GM12878 (cell line): ENCODE measurements around the gene ANKRD13D. TPM values are rescaled to one million over a fixed set of nuclear protein-coding genes. Genes with fewer than 3 reads are reported as not detected.

ENCODE experiments used
- BACH1 ChIP-seq: fragments of 450-650 bp; IDR thresholded peaks from 2 replicates; pipeline ENCODE4 v1.6.1; 2017; ENCODE audit warnings: mild to moderate bottlenecking, borderline replicate concordance
- BCL11A ChIP-seq: IDR thresholded peaks from 2 replicates; pipeline ENCODE4 v1.6.1; 2011; ENCODE audit warnings: low read depth, low read length
- BMI1 ChIP-seq: fragments of 450-650 bp; IDR thresholded peaks from 2 replicates; pipeline ENCODE4 v1.6.1; 2016; ENCODE audit warnings: mild to moderate bottlenecking, moderate library complexity, borderline replicate concordance
- CHD2 ChIP-seq: IDR thresholded peaks from 2 replicates; pipeline ENCODE4 v1.6.1; 2011; ENCODE audit warnings: low read depth, low read length, improper control_type of control experiment, borderline replicate concordance
- FOXM1 ChIP-seq: IDR thresholded peaks from 2 replicates; pipeline ENCODE4 v1.6.1; 2012; ENCODE audit warnings: low read depth, mild to moderate bottlenecking, inconsistent platforms, low read length, moderate library complexity
- HDAC6 ChIP-seq: fragments of 200-600 bp; sonication (generic); IDR thresholded peaks from one replicate; pipeline ENCODE4 v1.8.0; 2017; ENCODE audit warnings: antibody characterized with exemption; ENCODE audit not compliant: unreplicated experiment
- IKZF2 ChIP-seq, 2 experiments: fragments of 450-650 bp; IDR thresholded peaks; 2 replicates each; pipeline ENCODE4 v1.6.1; 2017; ENCODE audit warnings: mild to moderate bottlenecking in 2 of 2, moderate library complexity in 2 of 2
- MXI1 ChIP-seq: fragments of 150-350 bp; IDR thresholded peaks from 2 replicates; pipeline ENCODE4 v1.6.1; 2011; ENCODE audit warnings: low read depth, mild to moderate bottlenecking, inconsistent platforms, low read length, improper control_type of control experiment
- NFYA ChIP-seq: IDR thresholded peaks from 2 replicates; pipeline ENCODE4 v1.6.1; 2011; ENCODE audit warnings: low read depth, mild to moderate bottlenecking, low read length, improper control_type of control experiment, borderline replicate concordance
- PAX5 ChIP-seq: IDR thresholded peaks from 2 replicates; pipeline ENCODE4 v1.6.1; 2011; ENCODE audit warnings: low read depth, low read length, borderline replicate concordance
- POLR2AphosphoS2 ChIP-seq: IDR thresholded peaks from 2 replicates; pipeline ENCODE4 v1.6.1; 2011; ENCODE audit warnings: low read depth, mild to moderate bottlenecking, low read length, improper control_type of control experiment, moderate library complexity
- SRF ChIP-seq, 2 experiments: IDR thresholded peaks; 2 replicates each; pipeline ENCODE4 v1.6.1; 2011; ENCODE audit warnings: low read depth in 2 of 2, low read length in 2 of 2, mild to moderate bottlenecking in 1 of 2, moderate library complexity in 1 of 2
- STAT3 ChIP-seq: IDR thresholded peaks from 2 replicates; pipeline ENCODE4 v1.6.1; 2011; ENCODE audit warnings: low read depth, low read length, improper control_type of control experiment
- TCF12 ChIP-seq: IDR thresholded peaks from 2 replicates; pipeline ENCODE4 v1.6.1; 2011; ENCODE audit warnings: low read depth, mild to moderate bottlenecking, low read length
- ZSCAN29 ChIP-seq: fragments of 450-650 bp; IDR thresholded peaks from 2 replicates; pipeline ENCODE4 v1.6.1; 2017; ENCODE audit warnings: mild to moderate bottlenecking, moderate library complexity
- polyA plus RNA-seq, 11 experiments: library from polyadenylated mRNA; depleted of rRNA in 4 of 11; unstranded in 6 of 11; stranded (reverse) in 5 of 11; fragments of >200 nt; fragmentation: Nextera tagmentation in 4 of 11; fragmentation: Illumina TruSeq in 1 of 11; extraction: Ambion mirVana in 4 of 11; extraction: Trizol in 1 of 11; gene quantifications; 1 replicate in 1 of 11; 2 replicates in 10 of 11; pipeline versions ENCODE4 v1.2.1 to v1.2.3, GENCODE V29; 2011 to 2016; ENCODE audit warnings: inconsistent platforms in 2 of 11, missing spikeins in 2 of 11, low read depth in 1 of 11
- total RNA-seq, 4 experiments: library from RNA; depleted of rRNA in 3 of 4; stranded (reverse); fragments of >200 nt in 3 of 4; fragmentation: Illumina TruSeq in 1 of 4; extraction: Trizol in 1 of 4; gene quantifications; 2 replicates each; pipeline versions ENCODE4 v1.2.1 to v1.2.3, GENCODE V29; 2013 to 2021
- TF ChIP-seq, protein P1 (sequence below): IDR thresholded peaks from 2 replicates; pipeline ENCODE4 v1.6.1; 2012; ENCODE audit warnings: mild to moderate bottlenecking, low read depth, low read length
- TF ChIP-seq, protein P2 (sequence below): fragments of 450-650 bp; IDR thresholded peaks from 2 replicates; pipeline ENCODE4 v1.6.1; 2017; ENCODE audit warnings: mild to moderate bottlenecking, moderate library complexity
- TF ChIP-seq, protein P3 (sequence below): fragments of 450-650 bp; IDR thresholded peaks from 2 replicates; pipeline ENCODE4 v1.6.1; 2017; ENCODE audit warnings: mild to moderate bottlenecking, low read depth, inconsistent platforms; ENCODE audit not compliant: poor library complexity, severe bottlenecking

ANKRD13D gene
- total and polyA plus RNA-seq, 10 of the 15 experiments (the other 5 are each of a cell fraction or from before 2014, with no cell fraction given), result 2.0 to 56.2 (median 21.4) TPM

DNA sequence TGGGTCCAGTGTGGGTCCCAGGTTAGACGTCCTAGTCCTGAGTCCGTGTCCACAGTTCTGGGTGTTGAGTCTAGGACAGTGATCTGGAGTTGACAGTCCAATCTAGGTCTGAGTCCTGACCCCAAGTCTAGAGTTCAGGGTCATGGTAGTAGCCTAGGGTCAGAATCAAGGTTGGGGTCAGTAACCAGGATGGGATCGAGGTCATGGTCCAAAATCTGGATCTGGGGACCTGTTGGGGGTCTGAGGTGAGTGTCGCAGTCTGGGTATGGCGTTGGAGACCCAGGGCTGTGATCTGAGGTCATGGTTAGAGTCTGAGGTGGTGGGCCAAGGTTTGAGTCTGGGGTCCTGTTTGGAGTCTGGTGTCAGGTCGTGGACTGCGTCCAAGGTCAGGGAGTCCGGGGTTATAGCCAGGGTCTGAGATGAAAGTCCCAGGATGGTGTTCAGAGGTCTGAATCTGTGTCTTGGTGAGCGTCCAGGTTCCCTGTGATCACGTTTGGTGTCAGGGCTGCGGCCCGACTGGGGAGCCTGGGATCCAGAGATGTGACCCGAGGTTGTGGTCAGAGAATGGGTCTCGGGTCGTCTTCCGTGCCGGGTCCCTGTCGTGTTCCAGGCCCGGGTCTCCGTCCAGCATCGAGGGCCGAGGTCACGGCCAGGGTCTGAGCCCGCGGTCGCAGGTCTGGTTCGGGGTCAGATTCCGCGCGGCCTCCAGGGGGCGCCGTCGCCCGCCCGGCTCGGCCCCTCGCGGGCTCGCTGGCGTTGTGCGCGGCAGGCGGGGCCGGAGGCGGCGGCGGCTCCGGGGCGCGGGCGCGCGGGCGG, 23.3 kb upstream of the ANKRD13D start (continued):
- TF ChIP-seq, protein P1, sequence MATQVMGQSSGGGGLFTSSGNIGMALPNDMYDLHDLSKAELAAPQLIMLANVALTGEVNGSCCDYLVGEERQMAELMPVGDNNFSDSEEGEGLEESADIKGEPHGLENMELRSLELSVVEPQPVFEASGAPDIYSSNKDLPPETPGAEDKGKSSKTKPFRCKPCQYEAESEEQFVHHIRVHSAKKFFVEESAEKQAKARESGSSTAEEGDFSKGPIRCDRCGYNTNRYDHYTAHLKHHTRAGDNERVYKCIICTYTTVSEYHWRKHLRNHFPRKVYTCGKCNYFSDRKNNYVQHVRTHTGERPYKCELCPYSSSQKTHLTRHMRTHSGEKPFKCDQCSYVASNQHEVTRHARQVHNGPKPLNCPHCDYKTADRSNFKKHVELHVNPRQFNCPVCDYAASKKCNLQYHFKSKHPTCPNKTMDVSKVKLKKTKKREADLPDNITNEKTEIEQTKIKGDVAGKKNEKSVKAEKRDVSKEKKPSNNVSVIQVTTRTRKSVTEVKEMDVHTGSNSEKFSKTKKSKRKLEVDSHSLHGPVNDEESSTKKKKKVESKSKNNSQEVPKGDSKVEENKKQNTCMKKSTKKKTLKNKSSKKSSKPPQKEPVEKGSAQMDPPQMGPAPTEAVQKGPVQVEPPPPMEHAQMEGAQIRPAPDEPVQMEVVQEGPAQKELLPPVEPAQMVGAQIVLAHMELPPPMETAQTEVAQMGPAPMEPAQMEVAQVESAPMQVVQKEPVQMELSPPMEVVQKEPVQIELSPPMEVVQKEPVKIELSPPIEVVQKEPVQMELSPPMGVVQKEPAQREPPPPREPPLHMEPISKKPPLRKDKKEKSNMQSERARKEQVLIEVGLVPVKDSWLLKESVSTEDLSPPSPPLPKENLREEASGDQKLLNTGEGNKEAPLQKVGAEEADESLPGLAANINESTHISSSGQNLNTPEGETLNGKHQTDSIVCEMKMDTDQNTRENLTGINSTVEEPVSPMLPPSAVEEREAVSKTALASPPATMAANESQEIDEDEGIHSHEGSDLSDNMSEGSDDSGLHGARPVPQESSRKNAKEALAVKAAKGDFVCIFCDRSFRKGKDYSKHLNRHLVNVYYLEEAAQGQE, result no peak
- TF ChIP-seq ZSCAN29, result peak; percentile 53; the same call in 1 of the 2 replicates
- no peak for TF ChIP-seq STAT3
- TF ChIP-seq, protein P2, sequence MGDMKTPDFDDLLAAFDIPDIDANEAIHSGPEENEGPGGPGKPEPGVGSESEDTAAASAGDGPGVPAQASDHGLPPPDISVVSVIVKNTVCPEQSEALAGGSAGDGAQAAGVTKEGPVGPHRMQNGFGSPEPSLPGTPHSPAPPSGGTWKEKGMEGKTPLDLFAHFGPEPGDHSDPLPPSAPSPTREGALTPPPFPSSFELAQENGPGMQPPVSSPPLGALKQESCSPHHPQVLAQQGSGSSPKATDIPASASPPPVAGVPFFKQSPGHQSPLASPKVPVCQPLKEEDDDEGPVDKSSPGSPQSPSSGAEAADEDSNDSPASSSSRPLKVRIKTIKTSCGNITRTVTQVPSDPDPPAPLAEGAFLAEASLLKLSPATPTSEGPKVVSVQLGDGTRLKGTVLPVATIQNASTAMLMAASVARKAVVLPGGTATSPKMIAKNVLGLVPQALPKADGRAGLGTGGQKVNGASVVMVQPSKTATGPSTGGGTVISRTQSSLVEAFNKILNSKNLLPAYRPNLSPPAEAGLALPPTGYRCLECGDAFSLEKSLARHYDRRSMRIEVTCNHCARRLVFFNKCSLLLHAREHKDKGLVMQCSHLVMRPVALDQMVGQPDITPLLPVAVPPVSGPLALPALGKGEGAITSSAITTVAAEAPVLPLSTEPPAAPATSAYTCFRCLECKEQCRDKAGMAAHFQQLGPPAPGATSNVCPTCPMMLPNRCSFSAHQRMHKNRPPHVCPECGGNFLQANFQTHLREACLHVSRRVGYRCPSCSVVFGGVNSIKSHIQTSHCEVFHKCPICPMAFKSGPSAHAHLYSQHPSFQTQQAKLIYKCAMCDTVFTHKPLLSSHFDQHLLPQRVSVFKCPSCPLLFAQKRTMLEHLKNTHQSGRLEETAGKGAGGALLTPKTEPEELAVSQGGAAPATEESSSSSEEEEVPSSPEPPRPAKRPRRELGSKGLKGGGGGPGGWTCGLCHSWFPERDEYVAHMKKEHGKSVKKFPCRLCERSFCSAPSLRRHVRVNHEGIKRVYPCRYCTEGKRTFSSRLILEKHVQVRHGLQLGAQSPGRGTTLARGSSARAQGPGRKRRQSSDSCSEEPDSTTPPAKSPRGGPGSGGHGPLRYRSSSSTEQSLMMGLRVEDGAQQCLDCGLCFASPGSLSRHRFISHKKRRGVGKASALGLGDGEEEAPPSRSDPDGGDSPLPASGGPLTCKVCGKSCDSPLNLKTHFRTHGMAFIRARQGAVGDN, result no peak
- peak; percentile 22; the same call in 1 of the 2 replicates for TF ChIP-seq BACH1
- TF ChIP-seq TCF12, result no peak
- 0 out of 2 replicates have a peak, but pooled peaks have one; percentile 28 for TF ChIP-seq MXI1
- no peak for TF ChIP-seq BCL11A
- TF ChIP-seq PAX5, result no peak
- no peak for TF ChIP-seq FOXM1
- TF ChIP-seq NFYA, result no peak
- TF ChIP-seq IKZF2 (IDR thresholded peaks at IDR 0.05), result no peak
- TF ChIP-seq SRF (IDR thresholded peaks at IDR 0.05; ENCODE audit: low read depth in 2 of 2, low read length in 2 of 2), result no peak
- no peak for TF ChIP-seq HDAC6
- TF ChIP-seq POLR2AphosphoS2, result no peak
- TF ChIP-seq CHD2, result peak; percentile 41; the same call in 1 of the 2 replicates
- TF ChIP-seq, protein P3, sequence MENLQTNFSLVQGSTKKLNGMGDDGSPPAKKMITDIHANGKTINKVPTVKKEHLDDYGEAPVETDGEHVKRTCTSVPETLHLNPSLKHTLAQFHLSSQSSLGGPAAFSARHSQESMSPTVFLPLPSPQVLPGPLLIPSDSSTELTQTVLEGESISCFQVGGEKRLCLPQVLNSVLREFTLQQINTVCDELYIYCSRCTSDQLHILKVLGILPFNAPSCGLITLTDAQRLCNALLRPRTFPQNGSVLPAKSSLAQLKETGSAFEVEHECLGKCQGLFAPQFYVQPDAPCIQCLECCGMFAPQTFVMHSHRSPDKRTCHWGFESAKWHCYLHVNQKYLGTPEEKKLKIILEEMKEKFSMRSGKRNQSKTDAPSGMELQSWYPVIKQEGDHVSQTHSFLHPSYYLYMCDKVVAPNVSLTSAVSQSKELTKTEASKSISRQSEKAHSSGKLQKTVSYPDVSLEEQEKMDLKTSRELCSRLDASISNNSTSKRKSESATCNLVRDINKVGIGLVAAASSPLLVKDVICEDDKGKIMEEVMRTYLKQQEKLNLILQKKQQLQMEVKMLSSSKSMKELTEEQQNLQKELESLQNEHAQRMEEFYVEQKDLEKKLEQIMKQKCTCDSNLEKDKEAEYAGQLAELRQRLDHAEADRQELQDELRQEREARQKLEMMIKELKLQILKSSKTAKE, result no peak
- TF ChIP-seq BMI1, result no peak
